NCI-H1417 treated with DMSO at 0.1 percent for 48 hours (cell line): ENCODE results near the gene ZBTB25.

Experiments
- DNase-seq: peaks from one replicate; lab custom pipeline; 2025; lab: John Stamatoyannopoulos, UW

The ZBTB25 gene

GRCh38 chr14:64516969-64517368 is 13.3 kb upstream of the ZBTB25 start:
- no peak for DNase-seq

DNA sequence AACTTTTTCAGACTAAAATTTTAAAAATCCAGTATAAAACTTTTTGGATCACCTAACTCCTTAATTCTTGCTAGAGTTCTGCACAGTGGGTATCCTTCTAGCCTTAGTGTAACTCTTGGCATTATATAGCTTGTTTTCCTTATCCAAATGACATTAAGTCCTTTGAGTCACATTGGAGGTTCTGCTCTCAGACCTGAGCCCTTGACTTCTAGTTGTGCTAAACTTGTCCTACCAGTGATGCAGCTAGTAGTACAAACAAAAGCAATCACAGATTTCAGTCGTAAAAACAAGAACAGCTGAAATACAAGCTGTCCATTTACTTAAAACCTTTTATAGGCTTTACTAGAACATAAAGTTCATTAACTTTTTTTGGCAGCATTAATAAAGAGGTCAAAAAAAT is 11.4 kb upstream of the ZBTB25 start:
- no peak for DNase-seq

- DNase-seq, result no peak
These were observed 9.6 kb upstream of the ZBTB25 start for GRCh38 chr14:64513271-64513670.

- DNase-seq, result no peak
These were observed 7.4 kb upstream of the ZBTB25 start for GRCh38 chr14:64510825-64511671.

DNA sequence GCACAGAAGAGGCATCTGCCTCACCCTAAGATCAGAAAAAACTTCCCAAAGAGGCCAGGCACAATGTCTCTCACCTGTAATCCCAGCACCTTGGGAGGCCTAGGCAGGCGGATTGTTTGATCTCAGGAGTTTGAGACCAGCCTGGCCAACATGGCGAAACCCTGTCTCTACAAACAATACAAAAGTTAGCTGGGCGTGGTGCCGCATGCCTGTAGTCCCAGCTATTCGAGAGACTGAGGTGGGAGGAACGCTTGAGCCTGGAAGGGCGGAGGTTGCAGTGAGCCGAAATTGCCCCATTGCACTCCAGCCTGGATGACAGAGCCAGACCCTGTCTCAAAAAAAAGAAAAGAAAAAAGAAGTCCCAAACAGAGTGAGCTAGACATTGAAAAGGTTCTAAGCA is 5.4 kb upstream of the ZBTB25 start:
- DNase-seq, result no peak

GRCh38 chr14:64508215-64508776 is 4.7 kb upstream of the ZBTB25 start:
- DNase-seq, result no peak

- DNase-seq, result no peak
These were observed 3.9 kb upstream of the ZBTB25 start for GRCh38 chr14:64507376-64508156.

DNA sequence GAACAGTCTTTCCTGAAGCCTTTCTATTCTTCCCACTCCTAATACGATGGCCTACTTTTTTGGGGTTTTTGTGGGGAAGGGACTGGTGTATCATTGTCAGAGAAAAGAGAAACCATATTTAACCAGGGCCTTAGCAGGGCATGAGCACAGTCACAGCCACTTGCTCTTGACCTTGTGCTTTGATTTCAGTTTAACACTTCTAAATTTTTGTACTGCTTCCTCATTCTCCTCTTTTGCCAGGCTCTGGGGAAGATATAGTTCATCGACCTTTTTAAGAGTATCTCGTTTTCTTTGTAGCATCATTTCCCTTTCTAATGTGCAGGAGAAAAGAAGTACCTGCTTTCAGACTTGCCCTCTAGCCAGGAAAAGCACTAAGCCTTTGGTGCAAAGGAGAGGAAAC is 3.1 kb upstream of the ZBTB25 start:
- no peak for DNase-seq

- no peak for DNase-seq
These were observed 1.5 kb upstream of the ZBTB25 start for GRCh38 chr14:64504897-64505794.

GRCh38 chr14:64504310-64504896 is 765 bp upstream of the ZBTB25 start, which contains the start of gene ZBTB1:
Gene ZBTB1 (plus strand): TSS chr14:64504770. CDS start chr14:64521505, 16,735 bp downstream.
- no peak for DNase-seq

DNA sequence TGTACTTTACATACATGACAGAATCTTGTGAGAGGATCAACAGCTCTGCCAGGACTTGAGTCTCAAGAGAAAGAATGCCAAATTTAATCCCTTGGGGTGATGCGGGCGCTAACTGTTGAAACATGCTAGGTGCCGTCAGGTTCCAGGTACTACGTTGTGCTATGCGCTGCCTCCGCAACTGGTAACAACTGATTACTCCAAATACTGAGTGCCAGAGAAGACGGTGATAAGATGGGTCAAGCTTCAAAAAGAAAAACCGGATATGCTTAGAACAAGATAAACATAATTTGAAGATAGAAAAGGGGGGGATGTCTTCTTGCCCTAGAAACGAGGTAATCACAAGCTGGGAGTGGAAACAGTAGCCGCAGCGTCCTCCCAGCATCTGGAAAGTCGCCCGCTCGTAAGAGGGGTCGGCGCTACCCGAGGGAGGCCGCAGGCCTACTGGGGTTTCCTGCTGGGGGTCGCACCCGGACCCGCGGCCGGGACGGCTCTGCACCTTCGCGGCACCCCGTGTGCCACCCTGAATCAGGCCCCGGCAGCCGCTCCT is 678 bp downstream of the ZBTB25 start:
- no peak for DNase-seq

GRCh38 chr14:64502456-64502855 is 1.2 kb downstream of the ZBTB25 start:
- no peak for DNase-seq

DNA sequence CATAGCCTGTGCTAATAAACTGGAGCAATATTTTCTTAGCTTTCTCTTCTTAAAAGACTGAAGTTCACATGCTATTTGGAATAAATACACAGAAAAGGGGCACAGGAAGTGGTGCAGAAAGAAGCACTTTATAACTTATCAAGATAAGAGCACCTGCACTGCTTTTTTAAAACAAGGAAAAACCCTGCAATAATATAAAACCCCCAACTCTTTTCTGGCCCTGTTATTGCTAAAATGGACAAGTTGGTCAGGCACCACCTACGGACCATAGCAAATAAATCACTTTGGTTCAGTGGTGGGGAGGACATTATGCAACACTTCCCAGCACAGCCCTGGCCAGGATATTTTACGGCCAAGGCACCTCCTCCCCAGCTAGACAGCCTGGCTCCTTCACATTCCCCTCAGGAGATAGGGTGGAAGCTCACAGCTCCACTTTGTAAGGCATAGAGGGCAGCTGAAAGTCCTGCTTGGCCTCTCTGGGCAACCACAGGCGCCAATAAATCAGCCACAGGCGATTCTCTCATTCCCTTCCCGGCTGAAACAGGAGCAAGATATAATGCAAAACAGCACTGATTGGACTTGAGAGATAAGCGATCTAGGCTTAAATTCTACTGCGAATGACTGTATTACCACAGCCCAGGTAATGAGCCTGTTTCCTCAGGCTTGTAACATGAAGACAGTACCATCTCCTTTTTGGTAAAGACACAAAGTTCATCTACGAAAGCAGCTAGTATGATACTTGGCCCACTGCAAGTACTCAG is 2.0 kb downstream of the ZBTB25 start:
- no peak for DNase-seq

DNA sequence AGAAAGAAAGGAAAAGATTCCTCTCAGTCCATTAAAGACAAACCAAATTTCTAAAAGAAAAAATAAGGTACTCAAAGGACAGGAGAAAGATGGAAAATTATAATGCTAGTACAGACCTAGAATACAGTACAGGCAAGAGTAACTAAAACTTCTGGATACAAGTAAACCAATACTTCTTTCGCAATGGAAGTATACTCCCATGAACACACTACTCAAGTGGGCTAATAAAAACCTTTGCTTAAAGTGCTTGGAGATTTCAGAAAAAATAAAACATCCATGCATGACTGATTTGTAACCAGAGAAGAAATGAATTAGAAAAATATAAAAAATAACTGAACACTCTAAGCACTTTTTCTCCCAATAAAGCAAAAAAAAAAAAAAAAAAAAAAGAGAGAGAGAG is 3.5 kb downstream of the ZBTB25 start:
- no peak for DNase-seq

GRCh38 chr14:64496764-64497163 is 6.9 kb downstream of the ZBTB25 start:
- no peak for DNase-seq

DNA sequence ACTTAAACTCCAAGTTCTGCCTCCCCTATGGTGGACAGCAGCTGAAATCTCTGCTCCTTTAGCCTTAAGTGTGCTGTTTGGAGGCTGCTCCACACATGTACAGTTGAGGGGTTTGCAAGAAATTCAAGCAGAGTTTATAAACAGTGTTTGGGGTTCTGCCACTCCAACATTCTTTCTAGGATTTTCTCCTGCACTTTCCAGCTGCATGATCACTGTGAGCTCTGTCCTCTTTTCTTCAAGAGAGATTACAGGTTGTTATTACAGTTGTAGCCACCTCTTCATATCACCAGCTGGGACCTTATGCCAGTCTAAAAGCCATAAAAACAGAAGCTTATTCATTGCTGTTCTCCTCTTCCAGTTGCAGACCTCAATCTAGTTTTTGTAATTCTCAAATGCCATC is 8.4 kb downstream of the ZBTB25 start:
- no peak for DNase-seq

GRCh38 chr14:64493455-64493854 is 10.2 kb downstream of the ZBTB25 start:
- DNase-seq, result no peak

DNA sequence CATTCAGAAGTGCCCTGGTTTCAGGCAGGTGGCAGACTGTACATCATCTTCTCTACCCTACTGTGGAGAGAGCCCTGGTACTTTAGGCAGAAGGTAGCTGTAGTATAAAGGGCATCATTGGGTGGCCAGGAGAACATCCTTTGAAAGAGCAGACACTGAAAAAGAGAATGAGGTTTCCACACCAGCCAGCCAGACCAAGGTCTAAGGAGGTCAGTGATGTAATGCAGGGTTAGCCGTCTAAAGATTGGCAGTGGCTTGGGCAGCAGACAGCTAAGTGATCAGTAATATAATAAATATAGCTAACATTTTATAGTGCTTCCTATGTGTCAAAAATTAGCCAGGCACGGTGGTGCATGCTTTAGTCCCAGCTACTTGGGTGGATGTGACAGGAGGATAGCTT is 12.0 kb downstream of the ZBTB25 start:
- no peak for DNase-seq

DNA sequence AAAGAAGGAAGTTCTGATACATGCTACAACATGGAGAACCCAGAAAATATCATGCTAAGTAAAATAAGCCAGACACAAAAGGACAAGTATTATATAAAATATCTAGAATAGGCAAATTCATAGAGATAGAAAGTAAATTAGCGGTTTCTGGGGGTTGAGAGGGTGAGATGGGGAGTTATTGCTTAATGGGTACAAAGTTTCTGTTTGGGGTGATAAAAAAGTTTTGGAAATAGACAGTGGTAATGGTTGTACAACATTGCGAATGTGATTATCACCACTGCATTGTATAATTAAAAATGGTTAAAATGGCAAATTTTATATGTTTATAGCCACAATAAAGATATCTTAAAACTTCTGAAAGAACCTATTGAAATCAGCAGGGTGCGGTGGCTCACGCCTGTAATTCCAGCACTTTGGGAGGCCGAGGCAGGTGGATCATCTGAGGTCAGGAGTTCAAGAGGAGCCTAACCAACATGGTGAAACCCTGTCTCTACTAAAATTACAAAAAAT is 15.0 kb downstream of the ZBTB25 start:
- DNase-seq, result no peak

DNA sequence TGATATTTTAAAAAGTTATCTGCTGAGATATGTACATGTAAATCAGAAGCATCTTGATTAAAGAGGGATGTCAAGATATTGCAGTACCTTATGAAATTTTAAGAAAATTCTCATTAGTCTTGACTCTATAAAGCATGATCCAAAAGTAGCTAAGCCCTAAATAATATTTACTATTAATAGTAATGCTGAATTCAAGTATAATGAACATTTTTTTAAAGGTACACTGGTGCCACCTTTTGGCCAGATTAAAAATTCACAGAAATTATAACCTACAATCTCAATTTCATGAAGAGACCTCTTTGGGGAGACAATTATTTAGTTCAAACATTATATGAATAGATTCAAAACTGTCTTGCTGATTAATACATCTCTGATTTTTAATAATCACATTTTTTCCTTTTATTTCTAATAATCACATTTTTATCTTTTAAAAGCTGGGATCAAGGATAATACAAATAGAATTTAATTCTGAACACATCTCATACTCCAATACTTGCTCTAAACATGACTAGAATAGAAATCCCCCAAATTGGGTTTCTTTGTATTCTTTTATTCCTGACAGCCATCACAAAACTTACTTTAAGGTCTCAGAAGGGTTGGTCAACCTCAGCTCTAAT is 24.9 kb downstream of the ZBTB25 start:
- no peak for DNase-seq
